K562 (cell line): ENCODE data around the gene MARS2. TPM values are rescaled to one million over a fixed set of nuclear protein-coding genes. Genes with fewer than 3 reads are reported as not detected.

Experiments
- BHLHE40 ChIP-seq: IDR thresholded peaks from 2 replicates; pipeline ENCODE4 v1.6.1; 2011; ENCODE audit warnings: low read length, improper control_type of control experiment
- CREB1 ChIP-seq, 2 experiments: sonication (generic) in 1 of 2; formaldehyde crosslinking in 1 of 2; IDR thresholded peaks; 2 replicates each; pipeline versions ENCODE4 v1.6.1 to v1.8.0; 2012 to 2022; ENCODE audit warnings: inconsistent platforms in 1 of 2, mild to moderate bottlenecking in 1 of 2, missing genetic modification reagents in 1 of 2, moderate library complexity in 1 of 2
- EP400 ChIP-seq: fragments of 450-650 bp; IDR thresholded peaks from 2 replicates; pipeline ENCODE4 v1.6.1; 2017; ENCODE audit warnings: antibody characterized with exemption, mild to moderate bottlenecking, moderate library complexity
- FOXK2 ChIP-seq, 2 experiments: fragments of 450-650 bp; IDR thresholded peaks in 1 of 2; conservative IDR thresholded peaks in 1 of 2; 2 replicates each; pipeline ENCODE4 v1.6.1; 2016; ENCODE audit warnings: low read depth in 2 of 2, mild to moderate bottlenecking in 1 of 2
- FOXM1 ChIP-seq, 2 experiments: fragments of 450-650 bp in 1 of 2; sonication (generic) in 1 of 2; formaldehyde crosslinking in 1 of 2; IDR thresholded peaks; 2 replicates each; pipeline versions ENCODE4 v1.6.1 to v1.9.0; 2017 to 2022; ENCODE audit warnings: low read depth in 2 of 2, mild to moderate bottlenecking in 2 of 2, missing genetic modification reagents in 1 of 2, moderate library complexity in 1 of 2
- GABPA ChIP-seq: fragments of 200-800 bp; sonication (Bioruptor generic); conservative IDR thresholded peaks from 2 replicates; pipeline ENCODE4 v1.6.1; 2016; ENCODE audit warnings: low read depth, missing genetic modification characterization, missing compliant biosample characterization
- ILF3 ChIP-seq: fragments of 450-650 bp; IDR thresholded peaks from 2 replicates; pipeline ENCODE4 v1.6.1; 2018; ENCODE audit warnings: antibody characterized with exemption, mild to moderate bottlenecking, moderate library complexity, borderline replicate concordance
- MYC ChIP-seq, 2 experiments: fragments of 250-450 bp in 1 of 2; sonication (Bioruptor Pico) in 1 of 2; IDR thresholded peaks; 2 replicates each; pipeline versions ENCODE4 v1.5.1 to v1.6.1; 2012 to 2021; ENCODE audit warnings: low read depth in 2 of 2, borderline replicate concordance in 1 of 2, improper control_type of control experiment in 1 of 2, low read length in 1 of 2, mild to moderate bottlenecking in 1 of 2, moderate library complexity in 1 of 2
- NFIX ChIP-seq: fragments of 250-450 bp; sonication (Bioruptor Pico); IDR thresholded peaks from 2 replicates; pipeline ENCODE4 v1.4.0; 2020; ENCODE audit warnings: low read depth, mild to moderate bottlenecking, moderate library complexity
- RBBP5 ChIP-seq: fragments of 200-600 bp; sonication (generic); IDR thresholded peaks from 2 replicates; pipeline ENCODE4 v1.6.1; 2012; ENCODE audit warnings: borderline replicate concordance, mild to moderate bottlenecking, low read length, control low read depth, inconsistent platforms; ENCODE audit not compliant: insufficient read depth, poor library complexity, severe bottlenecking
- TEAD1 ChIP-seq, 2 experiments: fragments of 450-650 bp in 1 of 2; sonication (generic) in 1 of 2; formaldehyde crosslinking; IDR thresholded peaks; 2 replicates each; pipeline versions ENCODE4 v1.4.0 to v1.8.0; 2020 to 2022; ENCODE audit warnings: mild to moderate bottlenecking in 2 of 2, missing genetic modification reagents in 1 of 2
- ZNF175 ChIP-seq: fragments of 200-800 bp; sonication (Bioruptor generic); IDR thresholded peaks from 2 replicates; pipeline ENCODE4 v1.6.1; 2016; ENCODE audit warnings: low read depth, mild to moderate bottlenecking, missing genetic modification characterization, missing compliant biosample characterization
- polyA plus RNA-seq, 8 experiments: library from polyadenylated mRNA; depleted of rRNA in 4 of 8; stranded (reverse) in 5 of 8; unstranded in 3 of 8; fragments of >200 nt; fragmentation: Nextera tagmentation in 2 of 8; fragmentation: Illumina TruSeq in 1 of 8; extraction: Ambion mirVana in 2 of 8; extraction: Trizol in 1 of 8; gene quantifications; 2 replicates each; pipeline versions ENCODE4 v1.2.1 to v1.2.3, GENCODE V29; 2011 to 2014; ENCODE audit warnings: inconsistent platforms in 1 of 8, missing spikeins in 1 of 8
- total RNA-seq, 7 experiments: library from RNA; depleted of rRNA in 6 of 7; stranded (reverse); fragments of >200 nt in 6 of 7; fragmentation: Illumina TruSeq in 2 of 7; extraction: Trizol in 2 of 7; gene quantifications; 2 replicates each; pipeline versions ENCODE4 v1.2.1 to v1.2.3, GENCODE V29; 2011 to 2021; ENCODE audit warnings: low replicate concordance in 1 of 7
- TF ChIP-seq, protein P1 (sequence below): IDR thresholded peaks from 3 replicates; pipeline ENCODE4 v1.6.1; 2011; ENCODE audit warnings: borderline replicate concordance, mild to moderate bottlenecking, moderate library complexity; ENCODE audit not compliant: insufficient read length; ENCODE audit errors: extremely low read depth
- TF ChIP-seq, protein P2 (sequence below): sonication (generic); formaldehyde crosslinking; IDR thresholded peaks from 2 replicates; pipeline ENCODE4 v1.8.0; 2022; ENCODE audit warnings: mild to moderate bottlenecking, missing genetic modification reagents
- TF ChIP-seq, protein P3 (sequence below): conservative IDR thresholded peaks from 2 replicates; pipeline ENCODE4 v1.6.1; 2011; ENCODE audit warnings: low read depth, mild to moderate bottlenecking, low read length; ENCODE audit not compliant: control insufficient read depth

The MARS2 gene
- total and polyA plus RNA-seq, 9 of the 15 experiments (the other 6 are each of a cell fraction or from before 2014, with no cell fraction given) = 4.0 to 17.6 (median 12.5) TPM

DNA sequence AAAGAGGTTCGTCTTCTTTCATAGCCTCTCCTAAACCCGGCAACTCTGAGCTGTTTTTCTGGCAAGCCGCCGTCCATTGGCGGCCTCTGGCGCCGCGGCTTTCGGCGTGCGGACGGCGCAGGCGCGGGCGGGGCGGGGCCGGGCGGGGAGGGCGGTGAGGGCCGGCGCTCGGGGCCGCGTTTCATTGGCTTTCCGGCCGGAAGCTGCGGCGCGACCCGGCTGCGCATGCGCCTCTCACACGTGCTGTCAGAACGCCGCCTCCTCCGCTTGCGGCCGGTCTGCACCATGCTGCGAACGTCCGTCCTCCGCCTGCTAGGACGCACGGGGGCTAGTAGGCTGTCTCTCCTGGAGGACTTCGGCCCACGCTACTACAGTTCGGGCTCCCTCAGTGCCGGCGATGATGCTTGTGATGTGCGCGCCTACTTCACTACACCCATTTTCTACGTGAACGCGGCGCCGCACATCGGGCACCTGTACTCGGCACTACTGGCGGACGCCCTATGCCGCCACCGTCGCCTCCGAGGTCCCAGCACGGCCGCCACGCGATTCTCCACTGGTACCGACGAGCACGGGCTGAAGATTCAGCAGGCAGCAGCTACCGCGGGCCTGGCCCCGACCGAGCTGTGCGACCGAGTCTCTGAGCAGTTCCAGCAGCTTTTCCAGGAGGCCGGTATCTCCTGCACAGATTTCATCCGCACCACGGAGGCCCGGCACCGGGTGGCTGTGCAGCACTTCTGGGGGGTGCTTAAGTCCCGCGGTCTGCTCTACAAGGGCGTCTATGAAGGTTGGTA lies at the start of gene MARS2 (continued):
- TF ChIP-seq CREB1 (IDR thresholded peaks at IDR 0.05) = peak; percentile 67; the same call in 1 of the 2 replicates
- no peak; the same call in 1 of the 2 replicates for TF ChIP-seq CREB1 (CRISPR knock-in tag; IDR thresholded peaks at IDR 0.05)
- TF ChIP-seq NFIX (CRISPR knock-in tag) = no peak
- TF ChIP-seq, protein P1, sequence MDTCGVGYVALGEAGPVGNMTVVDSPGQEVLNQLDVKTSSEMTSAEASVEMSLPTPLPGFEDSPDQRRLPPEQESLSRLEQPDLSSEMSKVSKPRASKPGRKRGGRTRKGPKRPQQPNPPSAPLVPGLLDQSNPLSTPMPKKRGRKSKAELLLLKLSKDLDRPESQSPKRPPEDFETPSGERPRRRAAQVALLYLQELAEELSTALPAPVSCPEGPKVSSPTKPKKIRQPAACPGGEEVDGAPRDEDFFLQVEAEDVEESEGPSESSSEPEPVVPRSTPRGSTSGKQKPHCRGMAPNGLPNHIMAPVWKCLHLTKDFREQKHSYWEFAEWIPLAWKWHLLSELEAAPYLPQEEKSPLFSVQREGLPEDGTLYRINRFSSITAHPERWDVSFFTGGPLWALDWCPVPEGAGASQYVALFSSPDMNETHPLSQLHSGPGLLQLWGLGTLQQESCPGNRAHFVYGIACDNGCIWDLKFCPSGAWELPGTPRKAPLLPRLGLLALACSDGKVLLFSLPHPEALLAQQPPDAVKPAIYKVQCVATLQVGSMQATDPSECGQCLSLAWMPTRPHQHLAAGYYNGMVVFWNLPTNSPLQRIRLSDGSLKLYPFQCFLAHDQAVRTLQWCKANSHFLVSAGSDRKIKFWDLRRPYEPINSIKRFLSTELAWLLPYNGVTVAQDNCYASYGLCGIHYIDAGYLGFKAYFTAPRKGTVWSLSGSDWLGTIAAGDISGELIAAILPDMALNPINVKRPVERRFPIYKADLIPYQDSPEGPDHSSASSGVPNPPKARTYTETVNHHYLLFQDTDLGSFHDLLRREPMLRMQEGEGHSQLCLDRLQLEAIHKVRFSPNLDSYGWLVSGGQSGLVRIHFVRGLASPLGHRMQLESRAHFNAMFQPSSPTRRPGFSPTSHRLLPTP = no peak
- TF ChIP-seq BHLHE40 = peak; percentile 92
- TF ChIP-seq FOXM1 (IDR thresholded peaks at IDR 0.05; ENCODE audit: low read depth) = no peak
- no peak for TF ChIP-seq FOXM1 (CRISPR knock-in tag; IDR thresholded peaks at IDR 0.05; ENCODE audit: low read depth)
- TF ChIP-seq GABPA = peak; percentile 70
- no peak for TF ChIP-seq ILF3
- TF ChIP-seq, protein P2, sequence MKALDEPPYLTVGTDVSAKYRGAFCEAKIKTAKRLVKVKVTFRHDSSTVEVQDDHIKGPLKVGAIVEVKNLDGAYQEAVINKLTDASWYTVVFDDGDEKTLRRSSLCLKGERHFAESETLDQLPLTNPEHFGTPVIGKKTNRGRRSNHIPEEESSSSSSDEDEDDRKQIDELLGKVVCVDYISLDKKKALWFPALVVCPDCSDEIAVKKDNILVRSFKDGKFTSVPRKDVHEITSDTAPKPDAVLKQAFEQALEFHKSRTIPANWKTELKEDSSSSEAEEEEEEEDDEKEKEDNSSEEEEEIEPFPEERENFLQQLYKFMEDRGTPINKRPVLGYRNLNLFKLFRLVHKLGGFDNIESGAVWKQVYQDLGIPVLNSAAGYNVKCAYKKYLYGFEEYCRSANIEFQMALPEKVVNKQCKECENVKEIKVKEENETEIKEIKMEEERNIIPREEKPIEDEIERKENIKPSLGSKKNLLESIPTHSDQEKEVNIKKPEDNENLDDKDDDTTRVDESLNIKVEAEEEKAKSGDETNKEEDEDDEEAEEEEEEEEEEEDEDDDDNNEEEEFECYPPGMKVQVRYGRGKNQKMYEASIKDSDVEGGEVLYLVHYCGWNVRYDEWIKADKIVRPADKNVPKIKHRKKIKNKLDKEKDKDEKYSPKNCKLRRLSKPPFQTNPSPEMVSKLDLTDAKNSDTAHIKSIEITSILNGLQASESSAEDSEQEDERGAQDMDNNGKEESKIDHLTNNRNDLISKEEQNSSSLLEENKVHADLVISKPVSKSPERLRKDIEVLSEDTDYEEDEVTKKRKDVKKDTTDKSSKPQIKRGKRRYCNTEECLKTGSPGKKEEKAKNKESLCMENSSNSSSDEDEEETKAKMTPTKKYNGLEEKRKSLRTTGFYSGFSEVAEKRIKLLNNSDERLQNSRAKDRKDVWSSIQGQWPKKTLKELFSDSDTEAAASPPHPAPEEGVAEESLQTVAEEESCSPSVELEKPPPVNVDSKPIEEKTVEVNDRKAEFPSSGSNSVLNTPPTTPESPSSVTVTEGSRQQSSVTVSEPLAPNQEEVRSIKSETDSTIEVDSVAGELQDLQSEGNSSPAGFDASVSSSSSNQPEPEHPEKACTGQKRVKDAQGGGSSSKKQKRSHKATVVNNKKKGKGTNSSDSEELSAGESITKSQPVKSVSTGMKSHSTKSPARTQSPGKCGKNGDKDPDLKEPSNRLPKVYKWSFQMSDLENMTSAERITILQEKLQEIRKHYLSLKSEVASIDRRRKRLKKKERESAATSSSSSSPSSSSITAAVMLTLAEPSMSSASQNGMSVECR (CRISPR knock-in tag) = peak; percentile 94
- TF ChIP-seq RBBP5 = peak; percentile 91
- peak; percentile 93 for TF ChIP-seq MYC (IDR thresholded peaks at IDR 0.05; ENCODE audit: low read depth, low read length)
- peak; percentile 63; the same call in 1 of the 2 replicates for TF ChIP-seq MYC (CRISPR knock-in tag; IDR thresholded peaks at IDR 0.05; ENCODE audit: borderline replicate concordance, low read depth)
- TF ChIP-seq ZNF175 (CRISPR knock-in tag) = 0 out of 2 replicates have a peak, but pooled peaks have one; percentile 49
- TF ChIP-seq FOXK2 (conservative IDR thresholded peaks at IDR 0.05 in 1 of 2, IDR thresholded peaks at IDR 0.05 in 1 of 2; ENCODE audit: low read depth in 2 of 2) = no peak
- peak; percentile 85 for TF ChIP-seq EP400
- TF ChIP-seq, protein P3, sequence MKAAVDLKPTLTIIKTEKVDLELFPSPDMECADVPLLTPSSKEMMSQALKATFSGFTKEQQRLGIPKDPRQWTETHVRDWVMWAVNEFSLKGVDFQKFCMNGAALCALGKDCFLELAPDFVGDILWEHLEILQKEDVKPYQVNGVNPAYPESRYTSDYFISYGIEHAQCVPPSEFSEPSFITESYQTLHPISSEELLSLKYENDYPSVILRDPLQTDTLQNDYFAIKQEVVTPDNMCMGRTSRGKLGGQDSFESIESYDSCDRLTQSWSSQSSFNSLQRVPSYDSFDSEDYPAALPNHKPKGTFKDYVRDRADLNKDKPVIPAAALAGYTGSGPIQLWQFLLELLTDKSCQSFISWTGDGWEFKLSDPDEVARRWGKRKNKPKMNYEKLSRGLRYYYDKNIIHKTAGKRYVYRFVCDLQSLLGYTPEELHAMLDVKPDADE = peak; percentile 34; the same call in 1 of the 2 replicates
- peak in 1 of 2 experiments; percentile 73; a peak in 2 of 4 replicates for TF ChIP-seq TEAD1 (CRISPR knock-in tag; IDR thresholded peaks at IDR 0.05)
